ENCODE measurements around the gene PTPRG.

The PTPRG gene

GRCh38 chr3:62098646-62099365 is 537.4 kb downstream of the PTPRG start:
- no peak for DNase-seq

- no peak for DNase-seq
These were observed 539.1 kb downstream of the PTPRG start for GRCh38 chr3:62100282-62100989.

GRCh38 chr3:62101488-62101887 is 540.1 kb downstream of the PTPRG start:
- no peak for DNase-seq

- no peak for DNase-seq
These were observed 542.2 kb downstream of the PTPRG start for GRCh38 chr3:62103531-62103930.

- DNase-seq: no peak
These were observed 548.2 kb downstream of the PTPRG start for GRCh38 chr3:62109534-62109933.

GRCh38 chr3:62110443-62111225 is 549.3 kb downstream of the PTPRG start:
- no peak for DNase-seq

GRCh38 chr3:62113092-62113491 is 551.7 kb downstream of the PTPRG start:
- no peak for DNase-seq

- no peak for DNase-seq
These were observed 553.4 kb downstream of the PTPRG start for GRCh38 chr3:62114763-62115162.

GRCh38 chr3:62117903-62118548 is 556.7 kb downstream of the PTPRG start:
- DNase-seq: no peak

GRCh38 chr3:62119139-62119538 is 557.8 kb downstream of the PTPRG start:
- DNase-seq: no peak

- DNase-seq: no peak
These were observed 561.4 kb downstream of the PTPRG start for GRCh38 chr3:62122819-62123218.

- no peak for DNase-seq
These were observed 564.0 kb downstream of the PTPRG start for GRCh38 chr3:62125380-62125779.

GRCh38 chr3:62127116-62127515 is 565.7 kb downstream of the PTPRG start:
- no peak for DNase-seq

GRCh38 chr3:62128051-62128450 is 566.7 kb downstream of the PTPRG start:
- DNase-seq: no peak

- DNase-seq: no peak
These were observed 567.3 kb downstream of the PTPRG start for GRCh38 chr3:62128681-62129080.

GRCh38 chr3:62131050-62131449 is 569.7 kb downstream of the PTPRG start:
- DNase-seq: no peak

- no peak for DNase-seq
These were observed 570.2 kb downstream of the PTPRG start for GRCh38 chr3:62131620-62132019.

- DNase-seq: no peak
These were observed 570.7 kb downstream of the PTPRG start for GRCh38 chr3:62132027-62132602.

- DNase-seq: no peak
These were observed 571.6 kb downstream of the PTPRG start for GRCh38 chr3:62133015-62133414.

- DNase-seq: no peak
These were observed 572.7 kb downstream of the PTPRG start for GRCh38 chr3:62134061-62134496.

- no peak for DNase-seq
These were observed 574.4 kb downstream of the PTPRG start for GRCh38 chr3:62135741-62136140.

GRCh38 chr3:62139957-62140356 is 578.6 kb downstream of the PTPRG start:
- DNase-seq: no peak
